ENCODE data around the gene PPFIA3.
"Not testable (repeated sequence)": the region's sequence is repeated elsewhere in the genome, so short reads cannot be mapped to it uniquely, and the experiment has no call there.

PPFIA3 gene

DNA sequence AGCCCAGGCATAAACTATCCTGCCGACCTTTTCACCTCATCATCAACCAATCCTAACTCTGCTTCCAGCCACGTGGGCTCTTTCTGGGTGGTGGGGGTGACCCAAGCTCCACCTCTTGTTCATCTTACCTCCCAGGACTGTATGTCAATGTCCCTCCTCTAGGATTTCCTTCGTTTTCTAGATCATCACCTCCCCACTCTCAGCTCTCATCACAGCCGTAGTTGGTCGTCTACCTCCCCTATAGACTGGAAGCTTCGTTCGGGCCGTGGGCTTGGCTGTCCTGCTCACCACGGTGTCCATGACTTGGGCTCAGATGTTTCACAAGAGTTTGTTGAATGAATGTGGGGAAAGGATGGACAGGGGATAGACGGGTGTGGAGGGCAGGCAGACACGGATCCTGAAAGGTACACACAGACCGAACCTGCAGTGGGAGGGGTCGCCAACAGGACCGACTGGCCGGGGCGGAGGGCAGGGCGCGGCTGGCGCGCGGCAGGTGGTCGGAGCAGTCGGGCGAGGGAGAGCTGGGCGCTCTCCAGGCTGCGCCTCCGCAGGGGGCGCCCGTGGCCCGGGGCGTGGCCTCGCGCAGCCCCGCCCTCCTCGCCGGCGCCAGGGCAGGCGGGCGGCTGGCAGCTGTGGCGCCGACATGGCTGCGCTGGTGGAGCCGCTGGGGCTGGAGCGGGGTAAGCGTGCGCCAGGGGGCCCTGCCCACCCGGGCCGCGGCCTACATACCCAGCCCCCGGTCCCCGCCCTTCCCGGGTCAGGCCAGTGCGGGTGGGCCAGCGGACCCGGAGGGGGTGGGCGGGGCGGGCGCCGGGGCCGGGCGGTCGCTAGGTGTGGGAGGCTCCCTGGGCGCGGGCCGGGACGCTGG, 5.3 kb upstream of the PPFIA3 start, which contains the start of gene LIN7B:
TSS of gene LIN7B (plus strand) at position 609 of the 868 bp plus-strand sequence. CDS start at position 644, 35 bp downstream.
- no peaks in the 10 kb centered on the region for H3K9me3 ChIP-seq (ENCODE audit: control insufficient read depth in 2 of 2, low read length in 2 of 2)
- peak within 1 kb of the TSS; percentile 56 to 73 for H3K9ac ChIP-seq (ENCODE audit: low read depth in 1 of 2, low read length in 2 of 2)
- peak within 1 kb of the TSS; percentile 75 to 76 for H3K4me3 ChIP-seq (ENCODE audit: low read length in 2 of 2)
- no peaks in the 10 kb centered on the region for H3K27me3 ChIP-seq (ENCODE audit: control insufficient read depth in 2 of 2, insufficient read depth in 2 of 2, low read length in 2 of 2)
- H3K36me3 ChIP-seq (ENCODE audit: control insufficient read depth in 2 of 2, insufficient read depth in 2 of 2, low read length in 2 of 2) = peaks cover 1 to 2% of the 10 kb centered on the region in 2 donors
- H3K27ac ChIP-seq (ENCODE audit: low read depth in 2 of 2, low read length in 2 of 2) = peak within 1 kb of the TSS; percentile 42 to 58
- H3K4me1 ChIP-seq (ENCODE audit: control insufficient read depth in 2 of 2, insufficient read depth in 2 of 2, low read length in 2 of 2) = peaks cover 19 to 21% of the 10 kb centered on the region in 2 donors

DNA sequence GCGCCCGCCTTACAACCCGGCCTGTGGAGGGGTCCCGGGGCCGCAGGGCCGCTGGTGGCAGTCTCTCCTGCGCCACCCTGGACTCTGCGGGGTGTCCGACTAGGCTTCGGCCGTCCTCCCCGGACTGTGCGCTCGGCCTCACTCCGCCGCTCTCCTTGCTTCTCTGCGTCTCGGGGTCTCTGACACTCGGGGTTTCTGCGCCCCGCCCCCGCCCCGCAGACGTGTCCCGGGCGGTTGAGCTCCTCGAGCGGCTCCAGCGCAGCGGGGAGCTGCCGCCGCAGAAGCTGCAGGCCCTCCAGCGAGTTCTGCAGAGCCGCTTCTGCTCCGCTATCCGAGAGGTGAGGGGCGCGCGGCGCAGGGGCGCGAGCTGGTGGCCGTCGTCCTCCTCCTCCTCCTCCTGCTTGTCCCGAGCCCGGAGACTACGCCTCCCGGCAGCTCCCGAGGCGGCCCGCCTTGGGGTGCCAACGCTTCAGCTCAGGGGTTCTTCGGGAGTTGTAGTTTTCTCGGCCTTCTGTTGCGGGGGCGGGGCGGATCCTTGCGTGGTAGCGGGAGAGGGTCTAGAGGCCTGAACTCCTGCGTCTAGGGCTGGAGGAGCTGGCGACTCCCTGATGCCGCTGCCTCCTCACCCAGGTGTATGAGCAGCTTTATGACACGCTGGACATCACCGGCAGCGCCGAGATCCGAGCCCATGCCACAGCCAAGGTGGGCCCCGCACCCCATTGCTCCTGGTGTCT, 4.5 kb upstream of the PPFIA3 start:
- Histone ChIP-seq H3K27me3 (ENCODE audit: control insufficient read depth in 2 of 2, insufficient read depth in 2 of 2, low read length in 2 of 2) (no peaks in the 10 kb centered on the region), H3K36me3 (ENCODE audit: control insufficient read depth in 2 of 2, insufficient read depth in 2 of 2, low read length in 2 of 2) (no peaks in the 10 kb centered on the region), H3K4me3 (ENCODE audit: low read length in 2 of 2) (peak overlapping the region; percentile 74 to 75), H3K9ac (ENCODE audit: low read depth in 1 of 2, low read length in 2 of 2) (peak overlapping the region; percentile 56 to 73), H3K9me3 (ENCODE audit: control insufficient read depth in 2 of 2, low read length in 2 of 2) (no peaks in the 10 kb centered on the region), H3K4me1 (ENCODE audit: control insufficient read depth in 2 of 2, insufficient read depth in 2 of 2, low read length in 2 of 2) (peaks cover 20 to 23% of the 10 kb centered on the region in 2 donors), H3K27ac (ENCODE audit: low read depth in 2 of 2, low read length in 2 of 2) (peak overlapping the region; percentile 28 to 58)

DNA sequence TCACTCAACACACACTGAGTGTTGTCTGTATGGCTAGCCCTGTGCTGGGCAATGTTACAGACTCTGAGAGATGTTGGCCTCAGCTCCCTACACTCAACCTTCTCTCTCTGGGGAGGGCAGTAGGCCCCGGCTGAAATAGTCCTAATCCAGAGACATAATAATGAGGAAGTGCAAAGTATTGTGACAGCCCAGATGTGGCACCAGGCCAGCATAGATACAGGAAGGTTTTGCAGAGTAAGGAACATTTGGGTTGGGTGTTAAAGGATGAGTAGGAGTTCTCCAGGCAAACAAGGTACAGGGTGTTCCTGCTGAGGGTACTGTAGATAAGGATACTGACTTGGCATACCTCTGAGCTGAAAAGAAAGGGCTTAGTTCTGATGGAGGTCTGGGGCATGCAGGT, 2.8 kb upstream of the PPFIA3 start:
- peaks cover 2 to 5% of the 10 kb centered on the region in 2 donors for H3K27me3 ChIP-seq (ENCODE audit: control insufficient read depth in 2 of 2, insufficient read depth in 2 of 2, low read length in 2 of 2)
- H3K4me1 ChIP-seq (ENCODE audit: control insufficient read depth in 2 of 2, insufficient read depth in 2 of 2, low read length in 2 of 2) = peaks cover 28 to 29% of the 10 kb centered on the region in 2 donors

DNA sequence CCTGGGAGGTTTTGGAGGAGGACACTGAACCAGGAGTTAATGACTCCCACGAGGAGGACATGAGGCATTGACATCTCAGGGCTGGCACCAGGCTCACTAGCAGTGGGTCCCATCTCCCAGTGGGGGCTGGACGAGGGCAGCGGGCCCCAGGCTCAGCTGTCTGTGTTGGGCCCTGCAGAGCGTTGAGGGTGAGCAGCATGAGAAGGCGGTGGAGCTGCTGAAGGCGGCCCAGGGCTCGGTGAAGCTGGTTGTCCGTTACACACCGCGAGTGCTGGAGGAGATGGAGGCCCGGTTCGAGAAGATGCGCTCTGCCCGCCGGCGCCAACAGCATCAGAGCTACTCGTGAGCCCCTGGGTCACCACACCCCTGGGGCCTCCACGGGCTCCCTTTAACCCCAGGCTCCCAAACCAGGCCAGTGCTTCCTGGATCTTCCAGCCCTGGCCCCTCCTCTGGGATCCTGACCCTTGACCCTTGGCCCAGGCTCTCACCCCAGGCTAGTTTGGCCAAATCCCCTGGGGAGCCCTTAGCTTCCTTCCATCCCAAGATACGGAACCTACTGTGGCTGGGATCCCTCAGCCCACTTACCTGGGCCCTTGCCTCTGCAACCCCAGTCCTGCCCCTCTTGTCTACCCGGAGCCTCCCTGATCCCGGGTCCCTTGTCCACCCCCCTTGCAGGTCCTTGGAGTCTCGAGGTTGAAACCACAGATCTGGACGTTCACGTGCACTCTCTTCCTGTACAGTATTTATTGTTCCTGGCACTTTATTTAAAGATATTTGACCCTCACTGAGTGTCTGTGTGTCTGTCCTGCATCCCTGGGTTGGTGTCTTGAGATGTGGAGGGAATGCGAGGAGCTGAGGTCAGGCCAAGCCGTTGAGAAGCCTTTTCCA, 1.4 kb upstream of the PPFIA3 start:
- H3K4me3 ChIP-seq (ENCODE audit: low read length in 2 of 2) = peak overlapping the region; percentile 72 to 80

More for the DNA sequence above, 2.8 kb upstream of the PPFIA3 start:
- Histone ChIP-seq H3K27ac (ENCODE audit: low read depth in 2 of 2, low read length in 2 of 2) (no peak overlapping the region), H3K36me3 (ENCODE audit: control insufficient read depth in 2 of 2, insufficient read depth in 2 of 2, low read length in 2 of 2) (no peaks in the 10 kb centered on the region), H3K4me3 (ENCODE audit: low read length in 2 of 2) (no peak overlapping the region), H3K9ac (ENCODE audit: low read depth in 1 of 2, low read length in 2 of 2) (no peak overlapping the region), H3K9me3 (ENCODE audit: control insufficient read depth in 2 of 2, low read length in 2 of 2) (no peaks in the 10 kb centered on the region)

DNA sequence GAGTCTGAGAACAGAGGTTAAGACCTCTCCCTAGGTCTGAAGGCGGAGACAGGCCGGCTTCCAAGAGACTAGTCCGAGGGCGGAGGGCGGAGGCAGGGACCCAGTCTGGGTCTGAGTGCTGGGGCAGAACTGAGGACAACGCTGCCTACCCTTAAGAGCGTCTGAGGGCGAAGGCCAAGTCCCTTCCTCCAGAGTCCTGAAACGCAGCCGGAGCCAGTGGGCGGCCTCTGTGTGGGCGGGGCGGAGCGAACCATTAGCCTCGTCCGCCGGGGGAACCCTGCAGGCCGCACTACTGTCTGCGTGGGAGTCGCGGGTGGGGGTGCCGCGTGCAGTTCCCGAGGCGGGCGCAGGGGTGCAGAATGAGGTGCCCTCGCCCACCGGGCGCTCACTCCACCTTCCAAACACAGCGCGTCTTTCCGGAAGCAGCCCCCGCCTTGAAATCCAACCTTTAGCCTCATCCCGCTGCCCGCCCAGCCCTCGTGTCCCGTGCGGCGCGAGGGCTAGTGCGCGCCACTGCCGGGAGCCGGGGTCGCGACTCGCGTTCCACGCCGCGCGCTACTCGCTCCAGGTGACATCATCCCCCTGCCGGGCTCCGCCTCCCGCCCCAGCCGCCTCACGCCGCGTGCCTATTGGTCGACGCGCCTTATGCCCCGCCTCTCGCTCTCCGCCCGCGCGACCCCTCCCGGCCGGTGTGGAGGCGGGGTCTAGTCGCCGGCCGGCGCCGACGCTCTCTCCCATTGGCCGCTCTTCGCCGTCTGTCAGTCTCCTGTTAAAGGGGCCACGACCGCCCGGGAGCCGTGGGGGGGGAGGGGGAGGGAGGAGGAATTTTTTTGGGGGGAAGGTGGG, 556 bp upstream of the PPFIA3 start, which contains the start of gene C19orf73:
TSS of gene C19orf73 (minus strand) at position 579 of the 846 bp plus-strand sequence. CDS start at position 458, 121 bp downstream.
- peak within 1 kb of the TSS; percentile 99 for H3K27ac ChIP-seq (ENCODE audit: low read depth in 2 of 2, low read length in 2 of 2)
- H3K4me3 ChIP-seq (ENCODE audit: low read length in 2 of 2) = peak within 1 kb of the TSS; percentile 72 to 80
- H3K4me1 ChIP-seq (ENCODE audit: control insufficient read depth in 2 of 2, insufficient read depth in 2 of 2, low read length in 2 of 2) = peaks cover 26% of the 10 kb centered on the region in 2 donors
- no peaks in the 10 kb centered on the region for H3K36me3 ChIP-seq (ENCODE audit: control insufficient read depth in 2 of 2, insufficient read depth in 2 of 2, low read length in 2 of 2)
- H3K27me3 ChIP-seq (ENCODE audit: control insufficient read depth in 2 of 2, insufficient read depth in 2 of 2, low read length in 2 of 2) = peaks cover 2 to 5% of the 10 kb centered on the region in 2 donors
- no peaks in the 10 kb centered on the region for H3K9me3 ChIP-seq (ENCODE audit: control insufficient read depth in 2 of 2, low read length in 2 of 2)
- peak within 1 kb of the TSS; percentile 90 to 98 for H3K9ac ChIP-seq (ENCODE audit: low read depth in 1 of 2, low read length in 2 of 2)

More for the DNA sequence above, 1.4 kb upstream of the PPFIA3 start:
- Histone ChIP-seq H3K27ac (ENCODE audit: low read depth in 2 of 2, low read length in 2 of 2) (peak overlapping the region; percentile 99), H3K27me3 (ENCODE audit: control insufficient read depth in 2 of 2, insufficient read depth in 2 of 2, low read length in 2 of 2) (peaks cover 2 to 5% of the 10 kb centered on the region in 2 donors), H3K36me3 (ENCODE audit: control insufficient read depth in 2 of 2, insufficient read depth in 2 of 2, low read length in 2 of 2) (no peaks in the 10 kb centered on the region), H3K4me1 (ENCODE audit: control insufficient read depth in 2 of 2, insufficient read depth in 2 of 2, low read length in 2 of 2) (peaks cover 28 to 29% of the 10 kb centered on the region in 2 donors), H3K9ac (ENCODE audit: low read depth in 1 of 2, low read length in 2 of 2) (peak overlapping the region; percentile 90 to 98), H3K9me3 (ENCODE audit: control insufficient read depth in 2 of 2, low read length in 2 of 2) (no peaks in the 10 kb centered on the region)

DNA sequence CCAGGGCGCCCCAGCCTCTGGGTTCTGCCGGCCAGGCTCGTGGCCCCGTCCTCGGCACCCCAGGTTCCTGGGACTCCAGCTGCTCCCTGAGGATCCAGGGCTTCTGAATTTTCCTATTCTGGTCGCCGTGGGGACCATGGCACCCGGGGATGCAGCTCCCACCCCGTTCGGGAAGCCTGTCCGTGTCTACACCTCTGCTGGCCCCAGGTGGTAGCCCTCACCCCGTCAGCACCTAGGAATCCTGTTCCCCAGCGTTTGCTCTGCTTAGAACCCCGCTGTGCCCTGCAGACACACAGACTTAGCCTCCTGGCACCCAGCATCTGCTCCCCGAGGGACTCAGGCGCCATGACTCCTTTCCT, 960 bp downstream of the PPFIA3 start:
- peaks cover 24 to 31% of the 10 kb centered on the region in 2 donors for H3K4me1 ChIP-seq (ENCODE audit: control insufficient read depth in 2 of 2, insufficient read depth in 2 of 2, low read length in 2 of 2)
- H3K9ac ChIP-seq (ENCODE audit: low read depth in 1 of 2, low read length in 2 of 2) = no peak overlapping the region
- H3K27me3 ChIP-seq (ENCODE audit: control insufficient read depth in 2 of 2, insufficient read depth in 2 of 2, low read length in 2 of 2) = peaks cover 2 to 5% of the 10 kb centered on the region in 2 donors
- H3K4me3 ChIP-seq (ENCODE audit: low read length in 2 of 2) = peak overlapping the region in 1 of 2 donors; percentile 56
- H3K36me3 ChIP-seq (ENCODE audit: control insufficient read depth in 2 of 2, insufficient read depth in 2 of 2, low read length in 2 of 2) = no peaks in the 10 kb centered on the region
- no peak overlapping the region for H3K27ac ChIP-seq (ENCODE audit: low read depth in 2 of 2, low read length in 2 of 2)
- no peaks in the 10 kb centered on the region for H3K9me3 ChIP-seq (ENCODE audit: control insufficient read depth in 2 of 2, low read length in 2 of 2)

DNA sequence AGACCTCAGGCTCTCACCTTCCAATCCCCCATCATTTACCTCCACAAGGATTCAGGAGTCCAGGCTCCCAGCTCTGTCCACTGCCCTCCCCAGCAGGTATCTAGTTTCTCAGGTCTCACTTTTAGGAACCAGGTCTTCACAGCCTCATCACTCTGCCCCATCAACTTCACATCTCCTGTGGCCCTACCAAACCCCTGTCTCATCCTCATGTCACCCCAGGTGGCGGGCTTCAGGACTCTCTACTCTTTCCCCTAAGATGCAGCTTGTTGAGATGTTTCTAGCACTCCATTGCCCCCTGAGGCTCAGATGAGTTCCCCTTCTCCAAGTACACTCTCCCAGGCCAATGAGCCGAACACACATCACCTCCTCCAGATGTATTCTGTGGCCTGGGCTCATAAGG, 1.5 kb downstream of the PPFIA3 start:
- no peaks in the 10 kb centered on the region for H3K9me3 ChIP-seq (ENCODE audit: control insufficient read depth in 2 of 2, low read length in 2 of 2)
- H3K36me3 ChIP-seq (ENCODE audit: control insufficient read depth in 2 of 2, insufficient read depth in 2 of 2, low read length in 2 of 2) = no peaks in the 10 kb centered on the region
- peaks cover 24 to 31% of the 10 kb centered on the region in 2 donors for H3K4me1 ChIP-seq (ENCODE audit: control insufficient read depth in 2 of 2, insufficient read depth in 2 of 2, low read length in 2 of 2)
- H3K9ac ChIP-seq (ENCODE audit: low read depth in 1 of 2, low read length in 2 of 2) = no peak overlapping the region
- H3K27me3 ChIP-seq (ENCODE audit: control insufficient read depth in 2 of 2, insufficient read depth in 2 of 2, low read length in 2 of 2) = peaks cover 2 to 5% of the 10 kb centered on the region in 2 donors
- no peak overlapping the region for H3K4me3 ChIP-seq (ENCODE audit: low read length in 2 of 2)
- H3K27ac ChIP-seq (ENCODE audit: low read depth in 2 of 2, low read length in 2 of 2) = no peak overlapping the region

DNA sequence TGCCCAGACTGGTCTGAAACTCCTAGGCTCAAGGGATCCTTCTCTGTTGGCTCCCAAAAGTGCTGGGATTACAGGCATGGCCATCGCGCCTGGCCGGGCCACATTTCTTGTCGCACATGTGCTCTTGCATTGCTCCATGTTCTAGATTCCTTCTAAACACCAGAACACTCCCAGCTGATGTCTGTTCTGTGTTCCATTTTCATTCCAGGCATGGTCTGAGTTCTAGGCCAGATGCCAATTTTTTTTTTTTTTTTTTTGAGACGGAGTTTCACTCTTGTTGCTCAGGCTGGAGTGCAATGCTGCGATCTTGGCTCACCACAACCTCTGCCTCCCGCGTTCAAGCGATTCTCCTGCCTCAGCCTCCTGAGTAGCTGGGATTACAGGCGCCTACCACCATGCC, 2.5 kb downstream of the PPFIA3 start:
- H3K4me3 ChIP-seq (ENCODE audit: low read length in 2 of 2); H3K36me3 ChIP-seq (ENCODE audit: control insufficient read depth in 2 of 2, insufficient read depth in 2 of 2, low read length in 2 of 2); H3K27me3 ChIP-seq (ENCODE audit: control insufficient read depth in 2 of 2, insufficient read depth in 2 of 2, low read length in 2 of 2); H3K9me3 ChIP-seq (ENCODE audit: control insufficient read depth in 2 of 2, low read length in 2 of 2); H3K9ac ChIP-seq (ENCODE audit: low read depth in 1 of 2, low read length in 2 of 2); H3K27ac ChIP-seq (ENCODE audit: low read depth in 2 of 2, low read length in 2 of 2): not testable (repeated sequence)
- H3K4me1 ChIP-seq (ENCODE audit: control insufficient read depth in 2 of 2, insufficient read depth in 2 of 2, low read length in 2 of 2) = peaks cover 24 to 31% of the 10 kb centered on the region in 2 donors

DNA sequence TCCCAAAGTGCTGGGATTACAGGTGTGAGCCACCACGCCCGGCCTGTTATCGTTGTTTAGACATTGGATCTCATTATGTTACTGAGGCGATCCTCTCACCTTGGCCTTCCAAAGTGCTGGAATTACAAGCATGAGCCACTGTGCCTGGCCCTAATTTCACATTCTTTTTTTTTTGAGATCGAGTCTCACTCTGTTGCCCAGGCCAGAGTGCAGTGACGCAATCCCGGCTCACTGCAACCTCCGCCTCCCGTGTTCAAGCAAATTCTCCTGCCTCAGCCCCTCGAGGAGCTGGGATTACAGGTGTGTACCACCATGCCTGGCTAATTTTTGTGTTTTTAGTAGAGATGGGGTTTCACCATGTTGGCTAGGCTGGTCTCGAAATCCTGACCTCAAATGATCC, 3.9 kb downstream of the PPFIA3 start:
- not testable (repeated sequence) for H3K27ac ChIP-seq (ENCODE audit: low read depth in 2 of 2, low read length in 2 of 2); H3K9ac ChIP-seq (ENCODE audit: low read depth in 1 of 2, low read length in 2 of 2); H3K36me3 ChIP-seq (ENCODE audit: control insufficient read depth in 2 of 2, insufficient read depth in 2 of 2, low read length in 2 of 2); H3K27me3 ChIP-seq (ENCODE audit: control insufficient read depth in 2 of 2, insufficient read depth in 2 of 2, low read length in 2 of 2); H3K9me3 ChIP-seq (ENCODE audit: control insufficient read depth in 2 of 2, low read length in 2 of 2); H3K4me3 ChIP-seq (ENCODE audit: low read length in 2 of 2)
- peaks cover 23% of the 10 kb centered on the region in 2 donors for H3K4me1 ChIP-seq (ENCODE audit: control insufficient read depth in 2 of 2, insufficient read depth in 2 of 2, low read length in 2 of 2)

Data from mucosa of rectum (tissue), 2 donors.